Upper lobe of left lung (tissue), 6 donors: ENCODE results near the gene PELI3. TPM values are rescaled to one million over a fixed set of nuclear protein-coding genes. Genes with fewer than 3 reads are reported as not detected.

Experiments used
- ATAC-seq, 2 donors: fragments of 200-7000 bp; cut with Tn5 transposase; one replicate each; pipeline ENCODE4 v1.9.1; 2022; ENCODE audit warnings: mild to moderate bottlenecking in 2 of 2, moderate library complexity in 2 of 2; ENCODE audit not compliant: low FRiP score in 2 of 2
- DNase-seq, 2 donors: peaks; one replicate each; pipeline ENCODE4 v3.0.0-alpha.2; 2019 to 2020
- H3K27ac ChIP-seq, 4 donors: fragments of 200-600 bp; sonication (generic); one replicate each; pipeline ENCODE4 v1.5.1; 2016 to 2019
- H3K27me3 ChIP-seq, 4 donors: fragments of 200-600 bp; sonication (generic); one replicate each; pipeline ENCODE4 v1.5.1; 2017 to 2019
- H3K36me3 ChIP-seq, 4 donors: fragments of 200-600 bp; sonication (generic); one replicate each; pipeline ENCODE4 v1.5.1; 2016 to 2019
- H3K4me1 ChIP-seq, 4 donors: fragments of 200-600 bp; sonication (generic); one replicate each; pipeline ENCODE4 v1.5.1; 2018 to 2019
- H3K4me3 ChIP-seq, 4 donors: fragments of 200-600 bp; sonication (generic); one replicate each; pipeline ENCODE4 v1.5.1; 2017 to 2019; ENCODE audit warnings: mild to moderate bottlenecking in 2 of 4, moderate library complexity in 1 of 4
- H3K9me3 ChIP-seq, 4 donors: fragments of 200-600 bp; sonication (generic); one replicate each; pipeline ENCODE4 v1.5.1; 2018 to 2019
- EP300 ChIP-seq, 4 donors: sonication (generic); formaldehyde crosslinking; IDR thresholded peaks; one replicate each; pipeline ENCODE4 v1.5.1; 2017; ENCODE audit warnings: antibody characterized with exemption in 4 of 4, control low read depth in 2 of 4
- POLR2A ChIP-seq, 4 donors: fragments of 450-650 bp; IDR thresholded peaks; one replicate each; pipeline ENCODE4 v1.5.1; 2016 to 2017; ENCODE audit warnings: antibody characterized with exemption in 4 of 4, mild to moderate bottlenecking in 2 of 4
- POLR2AphosphoS5 ChIP-seq, 2 donors: sonication (generic); formaldehyde crosslinking; IDR thresholded peaks; one replicate each; pipeline ENCODE4 v1.5.1; 2017; ENCODE audit warnings: antibody characterized with exemption in 2 of 2
- WGBS, 2 donors: methylation state at CpG; one replicate each; pipeline ENCODE4 v1.1.5; 2017 to 2018; 5-methylcytosine and 5-hydroxymethylcytosine counted together
- total RNA-seq, 6 donors: library from RNA; depleted of rRNA in 4 of 6; stranded (reverse); fragments of >200 nt in 4 of 6; gene quantifications; one replicate each; pipeline versions ENCODE4 v1.1.0 to v1.2.1, GENCODE V29; 2016 to 2021
- TF ChIP-seq, protein P1 (sequence below), 6 experiments: fragments of 450-650 bp in 4 of 6; fragments of 200-600 bp in 2 of 6; sonication (generic) in 2 of 6; IDR thresholded peaks; one replicate each; pipeline ENCODE4 v1.5.1; 2016 to 2019; ENCODE audit warnings: antibody characterized with exemption in 6 of 6
- donor health status: DM: no; HTN: no; CAD: no; lungs with moderate emphysema.
- donor health status: DM: no; HTN: yes; CAD: no; lungs with severe emphysema.

PELI3 gene, protein sequence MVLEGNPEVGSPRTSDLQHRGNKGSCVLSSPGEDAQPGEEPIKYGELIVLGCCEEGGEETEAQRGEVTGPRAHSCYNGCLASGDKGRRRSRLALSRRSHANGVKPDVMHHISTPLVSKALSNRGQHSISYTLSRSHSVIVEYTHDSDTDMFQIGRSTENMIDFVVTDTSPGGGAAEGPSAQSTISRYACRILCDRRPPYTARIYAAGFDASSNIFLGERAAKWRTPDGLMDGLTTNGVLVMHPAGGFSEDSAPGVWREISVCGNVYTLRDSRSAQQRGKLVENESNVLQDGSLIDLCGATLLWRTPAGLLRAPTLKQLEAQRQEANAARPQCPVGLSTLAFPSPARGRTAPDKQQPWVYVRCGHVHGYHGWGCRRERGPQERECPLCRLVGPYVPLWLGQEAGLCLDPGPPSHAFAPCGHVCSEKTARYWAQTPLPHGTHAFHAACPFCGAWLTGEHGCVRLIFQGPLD
- total RNA-seq, result 10 to 100 TPM; 14.9 to 19.6 (median 16.9) TPM

DNA sequence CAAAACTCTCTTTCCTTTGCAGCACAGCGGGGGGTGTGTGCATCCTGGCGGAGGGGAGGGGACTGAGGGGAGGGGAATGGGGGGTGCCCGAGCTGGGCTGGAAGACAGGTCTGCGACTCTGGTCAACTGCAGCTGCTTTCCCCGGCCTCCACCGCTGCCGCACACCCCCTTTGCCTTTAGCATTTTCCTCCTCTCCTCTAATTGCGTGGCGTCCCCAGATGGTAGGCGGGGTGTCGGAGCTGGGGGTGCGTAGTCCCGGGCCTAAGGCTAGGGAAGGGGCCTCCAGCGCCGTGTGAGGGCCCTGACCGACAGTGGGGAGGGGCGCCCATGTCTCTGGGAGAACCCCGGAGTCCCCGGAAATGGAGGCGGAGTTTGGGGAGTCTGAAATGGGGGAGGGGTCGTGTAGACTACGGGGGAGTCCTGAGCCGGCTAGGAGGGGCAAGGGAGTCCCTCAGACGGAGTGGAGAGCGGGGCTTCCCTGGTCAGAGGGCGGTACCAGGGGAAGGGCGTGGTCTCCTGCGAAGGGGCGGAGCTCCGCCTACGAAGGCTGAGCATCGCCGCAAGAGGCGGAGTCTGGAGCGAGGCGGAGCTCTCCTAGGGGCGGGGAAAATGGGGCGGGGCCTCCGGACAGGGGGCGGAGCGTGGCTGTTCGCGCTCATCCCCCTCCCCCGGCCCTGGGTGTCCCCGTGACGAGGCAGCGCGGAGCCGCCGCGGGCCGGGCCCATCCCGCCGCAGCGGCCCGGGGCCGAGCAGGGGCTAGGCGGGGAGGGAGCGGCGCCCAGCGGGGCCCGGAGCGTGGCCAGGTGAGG is at the start of gene PELI3:
PELI3 (plus strand) TSS at position 681 of the 809 bp plus-strand sequence. CDS start 1,224 bp downstream, outside the sequence.
- DNase-seq (peak; percentile 95 to 98), ATAC-seq (peak; percentile 98 to 99)
- TF ChIP-seq, protein P1, sequence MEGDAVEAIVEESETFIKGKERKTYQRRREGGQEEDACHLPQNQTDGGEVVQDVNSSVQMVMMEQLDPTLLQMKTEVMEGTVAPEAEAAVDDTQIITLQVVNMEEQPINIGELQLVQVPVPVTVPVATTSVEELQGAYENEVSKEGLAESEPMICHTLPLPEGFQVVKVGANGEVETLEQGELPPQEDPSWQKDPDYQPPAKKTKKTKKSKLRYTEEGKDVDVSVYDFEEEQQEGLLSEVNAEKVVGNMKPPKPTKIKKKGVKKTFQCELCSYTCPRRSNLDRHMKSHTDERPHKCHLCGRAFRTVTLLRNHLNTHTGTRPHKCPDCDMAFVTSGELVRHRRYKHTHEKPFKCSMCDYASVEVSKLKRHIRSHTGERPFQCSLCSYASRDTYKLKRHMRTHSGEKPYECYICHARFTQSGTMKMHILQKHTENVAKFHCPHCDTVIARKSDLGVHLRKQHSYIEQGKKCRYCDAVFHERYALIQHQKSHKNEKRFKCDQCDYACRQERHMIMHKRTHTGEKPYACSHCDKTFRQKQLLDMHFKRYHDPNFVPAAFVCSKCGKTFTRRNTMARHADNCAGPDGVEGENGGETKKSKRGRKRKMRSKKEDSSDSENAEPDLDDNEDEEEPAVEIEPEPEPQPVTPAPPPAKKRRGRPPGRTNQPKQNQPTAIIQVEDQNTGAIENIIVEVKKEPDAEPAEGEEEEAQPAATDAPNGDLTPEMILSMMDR (IDR thresholded peaks at IDR 0.05), result no peak
- TF ChIP-seq EP300 (IDR thresholded peaks at IDR 0.05) (no peak), POLR2AphosphoS5 (IDR thresholded peaks at IDR 0.05) (peak; percentile 41 to 57), POLR2A (IDR thresholded peaks at IDR 0.05) (peak in 1 of 4 donors; percentile 63)
- Histone ChIP-seq H3K4me1 (peaks cover 10 to 23% (median 15%) of the 10 kb centered on the region in 4 donors), H3K9me3 (no peaks in the 10 kb centered on the region), H3K36me3 (peaks cover 0 to 4% (median 0%) of the 10 kb centered on the region in 4 donors), H3K4me3 (peak within 1 kb of the TSS; percentile 51 to 98 (median 81)), H3K27me3 (no peaks in the 10 kb centered on the region), H3K27ac (peak within 1 kb of the TSS; percentile 24 to 83 (median 77))
- WGBS, 2 donors, result 0% methylated on average over 24 to 29 of the region's 63 CpGs

DNA sequence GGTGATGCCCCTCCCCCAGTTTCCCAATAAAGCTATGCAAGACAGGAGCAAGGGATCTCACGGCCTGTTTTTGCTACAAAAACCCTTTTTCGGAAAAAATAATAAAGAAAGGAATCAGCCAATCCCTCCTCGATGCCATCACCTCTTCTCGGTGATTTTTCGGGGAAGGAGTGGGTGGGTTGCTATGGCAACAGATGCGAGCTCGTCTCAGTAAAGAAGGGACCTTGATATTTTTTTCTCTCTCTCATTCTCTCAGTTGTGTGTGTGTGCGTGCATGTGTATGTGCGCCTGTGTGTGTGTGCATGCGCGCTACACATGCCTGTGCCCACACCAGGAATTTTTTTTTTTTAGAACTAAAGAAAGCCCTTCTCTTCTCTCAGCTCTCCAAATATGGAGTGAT is 49.7 kb upstream of the PELI3 start:
- no peak for TF ChIP-seq EP300 (IDR thresholded peaks at IDR 0.05)
- TF ChIP-seq POLR2AphosphoS5 (IDR thresholded peaks at IDR 0.05), result no peak
- TF ChIP-seq, protein P1 (IDR thresholded peaks at IDR 0.05), result no peak
- no peak for TF ChIP-seq POLR2A (IDR thresholded peaks at IDR 0.05)
- no peak for ATAC-seq
- Histone ChIP-seq H3K36me3 (no peaks in the 10 kb centered on the region), H3K4me3 (no peak overlapping the region), H3K27ac (no peak overlapping the region), H3K9me3 (no peaks in the 10 kb centered on the region), H3K4me1 (peaks cover 0 to 14% (median 5%) of the 10 kb centered on the region in 4 donors), H3K27me3 (peaks cover 0 to 10% (median 2%) of the 10 kb centered on the region in 4 donors)
- 69 to 71% methylated on average over 11 of the region's 11 CpGs for WGBS, 2 donors
- no peak for DNase-seq

DNA sequence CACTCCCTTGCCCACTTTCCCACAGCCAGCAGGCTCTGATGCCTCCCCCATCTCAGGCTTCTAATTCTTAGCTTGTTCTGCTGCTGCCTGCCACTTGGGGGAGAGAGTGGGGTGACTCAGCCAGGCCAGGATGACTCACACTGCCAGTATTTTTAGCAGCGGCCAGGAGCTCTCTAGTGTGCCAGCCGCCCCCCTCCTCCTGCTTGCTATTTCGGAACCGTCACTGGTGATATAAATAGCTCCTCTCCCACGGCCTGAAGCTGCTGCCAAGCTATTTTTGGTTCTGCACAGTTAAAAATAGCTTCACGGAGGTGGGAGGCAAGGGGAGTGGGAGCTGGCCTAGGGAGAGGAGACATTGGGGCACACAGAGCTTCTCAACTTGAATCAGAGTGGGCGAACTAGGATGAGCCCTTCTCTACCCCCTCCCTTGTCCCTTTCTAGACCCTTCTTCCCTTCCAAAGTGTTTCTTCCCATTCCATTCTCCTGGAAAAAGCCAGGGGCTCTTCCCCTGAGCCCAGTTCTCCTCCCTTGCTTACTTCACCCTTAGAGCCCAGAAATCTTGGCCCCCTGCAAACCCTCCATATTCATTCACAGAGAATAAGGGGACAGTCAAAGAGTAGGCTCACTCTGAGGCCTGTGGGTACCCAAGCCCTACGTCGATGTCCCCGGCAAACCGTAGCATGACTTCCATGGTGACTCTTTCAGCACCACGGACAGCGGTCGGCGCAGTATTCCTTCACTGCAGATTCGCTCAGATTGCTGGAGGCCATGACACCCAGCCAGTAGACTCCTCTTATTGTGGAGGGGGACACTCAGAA is 48.3 kb upstream of the PELI3 start:
- H3K9me3 ChIP-seq, result no peaks in the 10 kb centered on the region
- H3K27me3 ChIP-seq, result peaks cover 0 to 10% (median 2%) of the 10 kb centered on the region in 4 donors
- ATAC-seq (peak in 1 of 2 donors; percentile 14), DNase-seq (peak in 1 of 2 donors; percentile 47)
- no peaks in the 10 kb centered on the region for H3K36me3 ChIP-seq
- TF ChIP-seq POLR2A (IDR thresholded peaks at IDR 0.05) (no peak), EP300 (IDR thresholded peaks at IDR 0.05) (no peak), POLR2AphosphoS5 (IDR thresholded peaks at IDR 0.05) (no peak)
- TF ChIP-seq, protein P1 (IDR thresholded peaks at IDR 0.05), result peak in 1 of 6 experiments; percentile 22
- whole genome bisulfite sequencing, 2 donors, result 10% methylated on average over 10 to 16 of the region's 16 CpGs
- H3K4me1 ChIP-seq, result peaks cover 0 to 14% (median 5%) of the 10 kb centered on the region in 4 donors
- no peak overlapping the region for H3K27ac ChIP-seq
- no peak overlapping the region for H3K4me3 ChIP-seq

DNA sequence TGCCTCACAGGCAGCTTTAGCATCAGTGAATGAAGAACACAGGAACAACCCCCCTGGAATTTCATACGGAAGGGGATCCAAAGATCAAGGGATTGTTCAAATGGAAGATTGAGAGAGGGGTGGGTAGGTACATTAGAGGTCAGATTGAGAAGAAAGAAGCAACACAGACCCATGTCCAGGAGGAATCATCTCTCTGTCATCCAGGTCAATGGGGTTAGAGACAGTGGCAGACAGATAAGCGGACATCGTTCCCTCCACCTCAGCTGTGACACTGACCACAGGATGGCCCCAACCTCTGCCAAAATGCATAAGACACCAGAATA is 47.8 kb upstream of the PELI3 start:
- Histone ChIP-seq H3K27ac (no peak overlapping the region), H3K27me3 (peaks cover 0 to 10% (median 2%) of the 10 kb centered on the region in 4 donors), H3K4me1 (peaks cover 0 to 14% (median 5%) of the 10 kb centered on the region in 4 donors), H3K36me3 (no peaks in the 10 kb centered on the region), H3K9me3 (no peaks in the 10 kb centered on the region), H3K4me3 (no peak overlapping the region)
- TF ChIP-seq POLR2A (IDR thresholded peaks at IDR 0.05) (no peak), POLR2AphosphoS5 (IDR thresholded peaks at IDR 0.05) (no peak), EP300 (IDR thresholded peaks at IDR 0.05) (no peak)
- TF ChIP-seq, protein P1 (IDR thresholded peaks at IDR 0.05), result no peak
- DNase-seq (no peak), ATAC-seq (no peak)
- WGBS, 2 donors, result 47 to 48% methylated on average over 3 of the region's 3 CpGs
